ENCODE measurements around the gene ARHGAP15. TPM values are rescaled to one million over a fixed set of nuclear protein-coding genes. Genes with fewer than 3 reads are reported as not detected.

ARHGAP15 gene
- total RNA-seq: 23.1 TPM
- polyA plus RNA-seq (ENCODE audit: insufficient read depth, low read depth, low replicate concordance): 5.7 TPM
- long read RNA-seq, donor 1: 0 reads
- long read RNA-seq, donor 2: 0 reads
- long read RNA-seq, donor 3, partial matches to known transcripts: 0 of 1 reads
- long read RNA-seq, donor 3, other reads (novel, unspliced or antisense): 0 of 1 reads
- long read RNA-seq, donor 4: 0 reads
- long read RNA-seq, donor 5: 0 reads
- long read RNA-seq, donor 6: 0 reads
- long read RNA-seq, donor 7, partial matches to known transcripts: 3 of 13 reads
- long read RNA-seq, donor 7, other reads (novel, unspliced or antisense): 6 of 13 reads
- long read RNA-seq, donor 8: 0 reads
- long read RNA-seq, donor 9: 0 reads
- long read RNA-seq, donor 10: 0 reads

DNA sequence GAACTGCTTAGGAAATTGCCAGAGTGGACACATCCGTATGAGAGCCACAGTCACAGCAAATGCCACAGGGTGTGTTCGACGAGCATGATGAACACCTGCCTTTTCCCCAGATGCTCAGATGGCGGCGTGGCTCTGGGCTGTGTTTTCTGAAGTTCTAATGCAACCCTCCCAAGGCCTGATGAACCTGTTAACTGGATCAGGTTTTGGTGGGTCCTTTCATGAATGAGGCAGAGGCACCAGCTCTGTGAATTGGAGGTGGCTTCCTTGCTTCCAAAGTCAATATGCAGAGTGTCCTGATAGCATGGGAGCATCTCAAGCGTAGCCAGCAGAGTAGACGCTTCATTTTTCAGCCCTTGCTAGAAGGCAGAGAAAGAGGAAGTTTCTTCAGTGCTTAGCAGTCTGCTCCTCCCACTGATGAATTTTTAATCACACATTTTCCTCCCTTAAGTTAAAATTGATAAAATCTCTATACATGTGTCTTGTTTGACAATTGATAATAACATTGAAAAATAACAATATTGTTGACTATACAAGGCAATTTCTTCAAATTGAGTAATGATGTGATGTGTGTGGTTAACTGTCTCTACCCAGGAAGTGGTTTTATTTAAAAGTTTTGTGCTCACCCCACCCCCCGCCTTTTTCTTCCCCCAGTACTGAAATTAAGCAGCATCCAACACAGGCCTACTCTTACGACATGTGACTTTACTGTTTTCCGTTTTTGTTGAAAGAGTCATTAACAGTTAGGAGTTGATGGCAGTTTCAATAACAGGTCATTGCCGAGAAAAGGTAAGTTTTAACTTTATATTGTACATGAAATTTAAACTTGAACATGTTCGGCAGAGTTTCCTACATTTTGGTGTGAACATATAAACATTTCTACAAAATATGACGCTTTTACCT, at the start of gene ARHGAP15:
Gene ARHGAP15 (plus strand): TSS at position 739 of the 900 bp plus-strand sequence.
- intact Hi-C loops (cut with DNase I): no loop called here
- Histone ChIP-seq H3K9ac (ENCODE audit: low read length in 3 of 3) (no peak within 1 kb of the TSS), H3K4me3 (ENCODE audit: low read length in 3 of 3) (no peak within 1 kb of the TSS), H3K36me3 (ENCODE audit: control insufficient read depth in 2 of 3, insufficient read depth in 3 of 3, low read length in 3 of 3) (no peaks in the 10 kb centered on the region), H3K27me3 (ENCODE audit: control insufficient read depth, insufficient read depth, low read length) (no peaks in the 10 kb centered on the region), H3K9me3 (ENCODE audit: control insufficient read depth in 2 of 3, insufficient read depth in 1 of 3, low read length in 3 of 3) (no peaks in the 10 kb centered on the region), H3K27ac (ENCODE audit: low read depth in 2 of 2, low read length in 2 of 2) (no peak within 1 kb of the TSS), H3K4me1 (ENCODE audit: control insufficient read depth in 2 of 3, insufficient read depth in 2 of 3, low read depth in 1 of 3, low read length in 3 of 3) (no peaks in the 10 kb centered on the region)
- TF ChIP-seq, protein P1, sequence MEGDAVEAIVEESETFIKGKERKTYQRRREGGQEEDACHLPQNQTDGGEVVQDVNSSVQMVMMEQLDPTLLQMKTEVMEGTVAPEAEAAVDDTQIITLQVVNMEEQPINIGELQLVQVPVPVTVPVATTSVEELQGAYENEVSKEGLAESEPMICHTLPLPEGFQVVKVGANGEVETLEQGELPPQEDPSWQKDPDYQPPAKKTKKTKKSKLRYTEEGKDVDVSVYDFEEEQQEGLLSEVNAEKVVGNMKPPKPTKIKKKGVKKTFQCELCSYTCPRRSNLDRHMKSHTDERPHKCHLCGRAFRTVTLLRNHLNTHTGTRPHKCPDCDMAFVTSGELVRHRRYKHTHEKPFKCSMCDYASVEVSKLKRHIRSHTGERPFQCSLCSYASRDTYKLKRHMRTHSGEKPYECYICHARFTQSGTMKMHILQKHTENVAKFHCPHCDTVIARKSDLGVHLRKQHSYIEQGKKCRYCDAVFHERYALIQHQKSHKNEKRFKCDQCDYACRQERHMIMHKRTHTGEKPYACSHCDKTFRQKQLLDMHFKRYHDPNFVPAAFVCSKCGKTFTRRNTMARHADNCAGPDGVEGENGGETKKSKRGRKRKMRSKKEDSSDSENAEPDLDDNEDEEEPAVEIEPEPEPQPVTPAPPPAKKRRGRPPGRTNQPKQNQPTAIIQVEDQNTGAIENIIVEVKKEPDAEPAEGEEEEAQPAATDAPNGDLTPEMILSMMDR (IDR thresholded peaks at IDR 0.05; ENCODE audit: borderline replicate concordance, extremely low read depth, insufficient read depth): no peak
- FAIRE-seq: no peak
- DNase-seq: no peak

DNA sequence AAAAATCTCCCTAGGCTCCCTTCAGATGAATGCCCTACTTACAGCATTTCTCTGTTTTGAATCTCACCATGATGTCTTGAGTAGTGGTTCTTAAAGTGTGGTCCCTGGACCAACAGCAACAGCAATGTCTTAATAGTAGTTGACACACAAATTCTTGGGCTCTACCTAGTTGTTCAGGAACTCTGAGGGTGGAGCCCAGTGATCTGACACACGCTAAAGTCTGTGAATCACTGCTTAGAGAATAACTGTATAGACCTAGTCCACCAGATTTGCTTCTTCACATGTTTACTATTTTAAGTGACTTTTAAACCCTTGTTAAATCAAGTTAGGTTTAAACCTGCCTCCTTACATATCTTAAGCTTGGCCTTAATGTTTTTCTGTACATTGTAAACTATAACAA, 47.6 kb upstream of the ARHGAP15 start:
- no peaks in the 10 kb centered on the region for H3K36me3 ChIP-seq (ENCODE audit: control insufficient read depth in 2 of 3, insufficient read depth in 3 of 3, low read length in 3 of 3)
- DNase-seq (no peak), FAIRE-seq (no peak)
- peaks cover 0 to 4% (median 0%) of the 10 kb centered on the region in 3 donors for H3K4me1 ChIP-seq (ENCODE audit: control insufficient read depth in 2 of 3, insufficient read depth in 2 of 3, low read depth in 1 of 3, low read length in 3 of 3)
- TF ChIP-seq, protein P1 (IDR thresholded peaks at IDR 0.05; ENCODE audit: borderline replicate concordance, extremely low read depth, insufficient read depth): no peak
- no peak overlapping the region for H3K27ac ChIP-seq (ENCODE audit: low read depth in 2 of 2, low read length in 2 of 2)
- H3K9ac ChIP-seq (ENCODE audit: low read length in 3 of 3): no peak overlapping the region
- no peaks in the 10 kb centered on the region for H3K27me3 ChIP-seq (ENCODE audit: control insufficient read depth, insufficient read depth, low read length)
- no peak overlapping the region for H3K4me3 ChIP-seq (ENCODE audit: low read length in 3 of 3)
- no peaks in the 10 kb centered on the region for H3K9me3 ChIP-seq (ENCODE audit: control insufficient read depth in 2 of 3, insufficient read depth in 1 of 3, low read length in 3 of 3)
- intact Hi-C loops (cut with DNase I): no loop called here

DNA sequence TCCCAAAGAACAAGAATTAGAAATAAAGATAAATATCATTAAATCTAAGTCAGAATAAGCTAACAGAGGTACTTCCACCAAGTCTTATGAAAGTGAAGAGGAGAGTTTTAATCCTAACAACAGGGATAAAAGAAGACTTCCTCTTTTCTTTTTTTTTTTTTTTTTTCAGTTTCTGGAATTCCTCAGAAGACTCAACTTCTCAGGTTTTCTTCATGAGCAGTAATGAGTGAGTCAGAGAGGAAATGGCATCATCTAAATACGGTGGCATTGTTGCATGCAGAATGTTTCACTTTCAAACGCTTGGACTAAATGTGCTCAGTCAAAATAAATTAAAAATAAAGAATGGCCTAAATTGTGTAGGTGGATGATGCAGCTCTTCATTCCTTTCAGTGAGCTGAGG, 45.6 kb upstream of the ARHGAP15 start:
- no peak for FAIRE-seq
- intact Hi-C loops (cut with DNase I): no loop called here

More for the DNA sequence above, 45.6 kb upstream of the ARHGAP15 start:
- no peaks in the 10 kb centered on the region for H3K36me3 ChIP-seq (ENCODE audit: control insufficient read depth in 2 of 3, insufficient read depth in 3 of 3, low read length in 3 of 3)
- no peaks in the 10 kb centered on the region for H3K9me3 ChIP-seq (ENCODE audit: control insufficient read depth in 2 of 3, insufficient read depth in 1 of 3, low read length in 3 of 3)
- no peak overlapping the region for H3K9ac ChIP-seq (ENCODE audit: low read length in 3 of 3)
- no peak overlapping the region for H3K4me3 ChIP-seq (ENCODE audit: low read length in 3 of 3)
- TF ChIP-seq, protein P1 (IDR thresholded peaks at IDR 0.05; ENCODE audit: borderline replicate concordance, extremely low read depth, insufficient read depth): no peak
- H3K4me1 ChIP-seq (ENCODE audit: control insufficient read depth in 2 of 3, insufficient read depth in 2 of 3, low read depth in 1 of 3, low read length in 3 of 3): peaks cover 0 to 4% (median 0%) of the 10 kb centered on the region in 3 donors
- H3K27me3 ChIP-seq (ENCODE audit: control insufficient read depth, insufficient read depth, low read length): no peaks in the 10 kb centered on the region
- DNase-seq: no peak
- H3K27ac ChIP-seq (ENCODE audit: low read depth in 2 of 2, low read length in 2 of 2): no peak overlapping the region

Measured in kidney (tissue), 22 donors.